NCI-H2081 treated with DMSO at 0.1 percent for 48 hours (cell line): ENCODE measurements around the gene RRAD.

Experiments used
- DNase-seq: peaks from one replicate; lab custom pipeline; 2025; lab: John Stamatoyannopoulos, UW

The RRAD gene

GRCh38 chr16:66880288-66881013 lies 44.9 kb downstream of the RRAD start, which contains the start of gene PDP2:
Gene PDP2 (plus strand): TSS chr16:66880515. CDS start chr16:66884285, 3,770 bp downstream.
- DNase-seq: peak; percentile 57

GRCh38 chr16:66878067-66878466 lies 47.3 kb downstream of the RRAD start:
- DNase-seq: no peak

- DNase-seq: no peak
Observed at GRCh38 chr16:66874079-66874775, 51.1 kb downstream of the RRAD start.

- DNase-seq: no peak
Observed at GRCh38 chr16:66873685-66874055, 51.7 kb downstream of the RRAD start.

- DNase-seq: no peak
Observed at GRCh38 chr16:66872943-66873684, 52.2 kb downstream of the RRAD start.

- no peak for DNase-seq
Observed at GRCh38 chr16:66872559-66872942, 52.8 kb downstream of the RRAD start.

- no peak for DNase-seq
Observed at GRCh38 chr16:66871840-66872239, 53.5 kb downstream of the RRAD start.
